HCT116 (cell line): Measurements from ENCODE around the gene CXXC5. TPM values are rescaled to one million over a fixed set of nuclear protein-coding genes. Genes with fewer than 3 reads are reported as not detected.

ENCODE experiments used
- ATAC-seq: fragments of 200-7000 bp; cut with Tn5 transposase; 2 replicates; pipeline ENCODE4 v1.9.1; 2020; ENCODE audit warnings: mild to moderate bottlenecking, moderate library complexity
- BruUV-seq: library from RNA; stranded (reverse); fragments of 400-500 nt; replicated peaks from 2 replicates; lab custom pipeline; 2021; lab: Mats Ljungman, UMichigan
- CTCF ChIA-PET: fragments of 300-600 bp; sonication (Branson Sonifier 250); formaldehyde crosslinking; loops from one replicate; lab custom pipeline; 2021; ENCODE audit warnings: antibody characterized with exemption; lab: Charles Lee
- POLR2A ChIA-PET: fragments of 300-600, 350-600 bp; sonication (Branson Sonifier 250); formaldehyde crosslinking; loops from one replicate; lab custom pipeline; 2021; ENCODE audit warnings: antibody characterized with exemption; lab: Charles Lee
- RAD21 ChIA-PET, 2 experiments: fragments of 300-600 bp; sonication (Branson Sonifier 250); formaldehyde crosslinking; loops; one replicate each; lab custom pipeline; 2023; ENCODE audit warnings: low total read pairs in 2 of 2; ENCODE audit not compliant: uncharacterized antibody in 2 of 2, unreplicated experiment in 2 of 2, low non-redundant PET in 1 of 2; lab: Charles Lee
- DNase-seq: peaks from one replicate; pipeline ENCODE4 v3.0.0-alpha.2; 2010; ENCODE audit warnings: low read depth, low spot score
- H2AFZ ChIP-seq: fragments of 200-600 bp; shearing (Covaris generic), sonication (generic); 2 replicates; pipeline ENCODE4 v1.6.1; 2017; ENCODE audit warnings: low read depth, mixed run types, mixed read lengths, antibody characterized with exemption, low read length; ENCODE audit not compliant: poor library complexity, severe bottlenecking
- H3K27ac ChIP-seq: 2 replicates; pipeline ENCODE4 v1.5.1; 2012; ENCODE audit warnings: low read depth, low read length
- H3K27me3 ChIP-seq: fragments of 200-600 bp; sonication (generic); 2 replicates; pipeline ENCODE4 v1.6.1; 2016; ENCODE audit warnings: mixed run types, low read length, mixed read lengths; ENCODE audit not compliant: insufficient read depth
- H3K36me3 ChIP-seq, 2 experiments: fragments of 200-500 bp in 1 of 2; fragments of 200-600 bp in 1 of 2; sonication (Bioruptor generic) in 1 of 2; sonication (generic) in 1 of 2; 2 replicates each; pipeline versions ENCODE4 v1.5.1 to v1.6.1; 2014 to 2016; ENCODE audit warnings: low read length in 2 of 2, inconsistent platforms in 1 of 2, mixed read lengths in 1 of 2, mixed run types in 1 of 2; ENCODE audit not compliant: insufficient read depth in 2 of 2, control insufficient read depth in 1 of 2
- H3K4me1 ChIP-seq, 2 experiments: fragments of 200-600 bp in 1 of 2; sonication (generic) in 1 of 2; 2 replicates each; pipeline versions ENCODE4 v1.5.1 to v1.6.1; 2012 to 2017; ENCODE audit warnings: low read length in 2 of 2, inconsistent platforms in 1 of 2, mild to moderate bottlenecking in 1 of 2, mixed read lengths in 1 of 2, mixed run types in 1 of 2, moderate library complexity in 1 of 2; ENCODE audit not compliant: insufficient read depth in 2 of 2, control insufficient read depth in 1 of 2
- H3K4me2 ChIP-seq: fragments of 200-600 bp; sonication (generic); 2 replicates; pipeline ENCODE4 v1.6.1; 2017; ENCODE audit warnings: mixed run types, low read length, mixed read lengths
- H3K4me3 ChIP-seq, 2 experiments: fragments of 200-600 bp in 1 of 2; sonication (generic) in 1 of 2; replicated peaks in 1 of 2; 2 replicates each; pipeline ENCODE4 v1.5.1; 2011 to 2016; ENCODE audit warnings: low read length in 2 of 2, control low read depth in 1 of 2, low read depth in 1 of 2, mild to moderate bottlenecking in 1 of 2, mixed read lengths in 1 of 2, mixed run types in 1 of 2
- H3K79me2 ChIP-seq: fragments of 200-600 bp; sonication (generic); 2 replicates; pipeline ENCODE4 v1.6.1; 2017; ENCODE audit warnings: mild to moderate bottlenecking, mixed run types, low read length, moderate library complexity, mixed read lengths; ENCODE audit not compliant: insufficient read depth
- H3K9ac ChIP-seq: fragments of 200-600 bp; sonication (generic); 2 replicates; pipeline ENCODE4 v1.6.1; 2016; ENCODE audit warnings: low read length, mixed read lengths
- H3K9me2 ChIP-seq: fragments of 200-600 bp; sonication (generic), shearing (Covaris generic); 2 replicates; pipeline ENCODE4 v1.6.1; 2017; ENCODE audit warnings: mixed run types, mild to moderate bottlenecking, moderate library complexity; ENCODE audit not compliant: insufficient read depth
- H3K9me3 ChIP-seq, 2 experiments: fragments of 200-500 bp in 1 of 2; fragments of 200-600 bp in 1 of 2; sonication (Bioruptor generic) in 1 of 2; sonication (generic) in 1 of 2; 2 replicates each; pipeline ENCODE4 v1.6.1; 2014 to 2017; ENCODE audit warnings: low read length in 2 of 2, mixed read lengths in 2 of 2, inconsistent platforms in 1 of 2, low read depth in 1 of 2, mild to moderate bottlenecking in 1 of 2, mixed run types in 1 of 2, moderate library complexity in 1 of 2; ENCODE audit not compliant: control insufficient read depth in 1 of 2, insufficient read depth in 1 of 2
- H4K20me1 ChIP-seq: fragments of 200-600 bp; sonication (generic), shearing (Covaris generic); 2 replicates; pipeline ENCODE4 v1.6.1; 2017; ENCODE audit warnings: mixed run types, mild to moderate bottlenecking, moderate library complexity; ENCODE audit not compliant: insufficient read depth
- EZH2 ChIP-seq: fragments of 200-600 bp; sonication (generic); IDR thresholded peaks from 2 replicates; pipeline ENCODE4 v1.6.1; 2017; ENCODE audit warnings: antibody characterized with exemption, mixed run types
- POLR2AphosphoS5 ChIP-seq: IDR thresholded peaks from 2 replicates; pipeline ENCODE4 v1.6.1; 2011; ENCODE audit warnings: mild to moderate bottlenecking, low read depth, low read length, moderate library complexity
- SIN3A ChIP-seq: IDR thresholded peaks from 2 replicates; pipeline ENCODE4 v1.6.1; 2012; ENCODE audit warnings: low read depth
- TCF7L2 ChIP-seq: IDR thresholded peaks from 2 replicates; pipeline ENCODE4 v1.7.0; 2011; ENCODE audit warnings: borderline replicate concordance, inconsistent platforms; ENCODE audit not compliant: insufficient read depth, insufficient read length; ENCODE audit errors: extremely low read depth
- intact Hi-C: fragments of 100-400 bp; cut with micrococcal nuclease; formaldehyde crosslinking; loops from 2 replicates; pipeline ENCODE4 v1.10.0; 2022
- total RNA-seq: library from RNA; stranded (reverse); gene quantifications from one replicate; pipeline ENCODE4 v1.2.1, GENCODE V29; 2021; ENCODE audit not compliant: unreplicated experiment
- TF ChIP-seq, protein P1 (sequence below), 3 experiments: fragments of 200-600 bp in 1 of 3; sonication (generic) in 1 of 3; IDR thresholded peaks in 2 of 3; conservative IDR thresholded peaks in 1 of 3; 2 replicates each; pipeline ENCODE4 v1.5.1; 2012 to 2017; ENCODE audit warnings: low read depth in 2 of 3, low read length in 2 of 3, antibody characterized with exemption in 1 of 3, borderline replicate concordance in 1 of 3, control low read depth in 1 of 3, mild to moderate bottlenecking in 1 of 3, mixed read lengths in 1 of 3, mixed run types in 1 of 3, moderate library complexity in 1 of 3; ENCODE audit not compliant: insufficient read depth in 1 of 3

CXXC5 gene
- total RNA-seq, 1 experiment from 2014 or later: 43.1 TPM

- CTCF ChIA-PET: interaction anchor here (0.7 to 1.5 kb wide), 6 partner anchors 9 to 53 kb away, joined by 3 to 6 read pairs (median 4); no protein-coding TSS in a partner anchor
- H3K4me2 ChIP-seq: peak overlapping the region; percentile 50
- H3K4me3 ChIP-seq: no peak overlapping the region
- RAD21 ChIA-PET: interaction anchor here in 1 of 2 experiments (0.6 to 0.7 kb wide), 2 partner anchors 25 to 103 kb away, joined by 3 read pairs; no protein-coding TSS in a partner anchor
- peaks cover 19 to 34% of the 10 kb centered on the region in 2 experiments for H3K4me1 ChIP-seq
- no TSS peak for BruUV-seq
- H3K36me3 ChIP-seq: peaks cover 0 to 3% of the 10 kb centered on the region in 2 experiments; a peak in 2 of 4 replicates
- no peaks in the 10 kb centered on the region for H3K79me2 ChIP-seq
- no peak for DNase-seq
- H3K27ac ChIP-seq: peak overlapping the region; percentile 8; the same call in 1 of the 2 replicates
- peak overlapping the region; percentile 10; the same call in 1 of the 2 replicates for H3K9ac ChIP-seq
- POLR2A ChIA-PET: interaction anchor here (1.4 kb wide), 1 partner anchor 24 kb away, joined by 3 read pairs; no protein-coding TSS in a partner anchor
- no peaks in the 10 kb centered on the region for H3K9me2 ChIP-seq
- H4K20me1 ChIP-seq: no peaks in the 10 kb centered on the region
- H3K9me3 ChIP-seq: no peaks in the 10 kb centered on the region
- no peaks in the 10 kb centered on the region for H3K27me3 ChIP-seq
- intact Hi-C loops: no loop called here
- TF ChIP-seq SIN3A (no peak), POLR2AphosphoS5 (peak; percentile 32; the same call in 1 of the 2 replicates), TCF7L2 (peak; percentile 77), EZH2 (no peak)
- TF ChIP-seq, protein P1, sequence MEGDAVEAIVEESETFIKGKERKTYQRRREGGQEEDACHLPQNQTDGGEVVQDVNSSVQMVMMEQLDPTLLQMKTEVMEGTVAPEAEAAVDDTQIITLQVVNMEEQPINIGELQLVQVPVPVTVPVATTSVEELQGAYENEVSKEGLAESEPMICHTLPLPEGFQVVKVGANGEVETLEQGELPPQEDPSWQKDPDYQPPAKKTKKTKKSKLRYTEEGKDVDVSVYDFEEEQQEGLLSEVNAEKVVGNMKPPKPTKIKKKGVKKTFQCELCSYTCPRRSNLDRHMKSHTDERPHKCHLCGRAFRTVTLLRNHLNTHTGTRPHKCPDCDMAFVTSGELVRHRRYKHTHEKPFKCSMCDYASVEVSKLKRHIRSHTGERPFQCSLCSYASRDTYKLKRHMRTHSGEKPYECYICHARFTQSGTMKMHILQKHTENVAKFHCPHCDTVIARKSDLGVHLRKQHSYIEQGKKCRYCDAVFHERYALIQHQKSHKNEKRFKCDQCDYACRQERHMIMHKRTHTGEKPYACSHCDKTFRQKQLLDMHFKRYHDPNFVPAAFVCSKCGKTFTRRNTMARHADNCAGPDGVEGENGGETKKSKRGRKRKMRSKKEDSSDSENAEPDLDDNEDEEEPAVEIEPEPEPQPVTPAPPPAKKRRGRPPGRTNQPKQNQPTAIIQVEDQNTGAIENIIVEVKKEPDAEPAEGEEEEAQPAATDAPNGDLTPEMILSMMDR (IDR thresholded peaks at IDR 0.05 in 2 of 3, conservative IDR thresholded peaks at IDR 0.05 in 1 of 3; ENCODE audit: borderline replicate concordance in 1 of 3, insufficient read depth in 1 of 3, low read depth in 2 of 3, low read length in 2 of 3): peak in 2 of 3 experiments; percentile 21 to 29; a peak in 4 of 6 replicates
- ATAC-seq: peak; percentile 74
- H2AFZ ChIP-seq: no peak overlapping the region
Measured at GRCh38 chr5:139684881-139685749, 37.0 kb downstream of the CXXC5 start.
